Right cardiac atrium (tissue), 5 donors: ENCODE results near the gene SPPL2B. TPM values are rescaled to one million over a fixed set of nuclear protein-coding genes. Genes with fewer than 3 reads are reported as not detected.

Experiments
- ATAC-seq, 2 donors: fragments of 200-7000 bp; cut with Tn5 transposase; one replicate each; pipeline versions ENCODE4 v1.8.0 to v1.9.1; 2020; ENCODE audit warnings: moderate library complexity in 2 of 2, mild to moderate bottlenecking in 1 of 2
- DNase-seq, 3 donors: peaks; one replicate each; pipeline ENCODE4 v3.0.0-alpha.2; 2020
- H3K27ac ChIP-seq: one replicate; pipeline ENCODE4 v1.5.1; 2013; ENCODE audit warnings: mild to moderate bottlenecking, low read length, control low read depth, moderate library complexity
- H3K27me3 ChIP-seq: one replicate; pipeline ENCODE4 v1.6.1; 2013; ENCODE audit not compliant: control insufficient read depth, insufficient read depth
- H3K4me1 ChIP-seq: one replicate; pipeline ENCODE4 v1.6.1; 2013; ENCODE audit warnings: low read length; ENCODE audit not compliant: control insufficient read depth, insufficient read depth
- H3K4me3 ChIP-seq: one replicate; pipeline ENCODE4 v1.5.1; 2013; ENCODE audit warnings: low read length, control low read depth
- H3K9me3 ChIP-seq: one replicate; pipeline ENCODE4 v1.6.1; 2013; ENCODE audit warnings: low read length; ENCODE audit not compliant: control insufficient read depth
- WGBS: extraction: QIAGEN DNeasy Blood & Tissue Kit; methylation state at CpG from one replicate; pipeline ENCODE4 v1.1.7; 2013; 5-methylcytosine and 5-hydroxymethylcytosine counted together
- intact Hi-C, 4 donors: fragments of 100-400 bp; cut with DNase I; formaldehyde crosslinking; loops; one replicate each; pipeline versions ENCODE4 v1.11.0 to v1.14.0; 2022 to 2023
- polyA plus RNA-seq: library from polyadenylated mRNA; stranded (reverse); fragments of 200-250 nt; gene quantifications from one replicate; pipeline ENCODE4 v1.2.3, GENCODE V29; 2013
- total RNA-seq, 4 donors: library from RNA; stranded (reverse); fragmentation: NEBNext Ultra II Directional; extraction: Animal tissue kit (Norgen Biotek cat#: 25700); gene quantifications; one replicate each; pipeline ENCODE4 v1.2.1, GENCODE V29; 2021
- donor health status: healthy with polysubstance abuse.
- donor health status: DM: no; HTN: yes; CAD: no.
- donor health status: DM: no; HTN: no; CAD: no.
- donor health status: DM: no; HTN: yes; CAD: no; lungs with severe emphysema.
- donor health status: DM: yes; HTN: yes; CAD: no.

Gene SPPL2B
- total and polyA plus RNA-seq, 5 donors, result 27.1 to 40.2 (median 31.7) TPM

- H3K4me3 ChIP-seq, result no peak overlapping the region
- intact Hi-C loops, result no loop called here
- H3K4me1 ChIP-seq, result no peaks in the 10 kb centered on the region
- peak in 2 of 3 donors; percentile 48 to 52 for DNase-seq
- H3K27me3 ChIP-seq, result no peaks in the 10 kb centered on the region
- WGBS, result 97% methylated on average over 54 of the region's 54 CpGs
- no peak overlapping the region for H3K27ac ChIP-seq
- no peaks in the 10 kb centered on the region for H3K9me3 ChIP-seq
- ATAC-seq, result no peak
Measured at GRCh38 chr19:2338751-2339643, 10.5 kb downstream of the SPPL2B start.

GRCh38 chr19:2339644-2340310 is 11.3 kb downstream of the SPPL2B start:
- no peaks in the 10 kb centered on the region for H3K4me1 ChIP-seq
- DNase-seq (peak in 2 of 3 donors; percentile 38 to 54), ATAC-seq (no peak)
- H3K27ac ChIP-seq, result no peak overlapping the region
- intact Hi-C loops, result no loop called here
- WGBS, result 94% methylated on average over 52 of the region's 52 CpGs
- H3K4me3 ChIP-seq, result no peak overlapping the region
- H3K9me3 ChIP-seq, result no peaks in the 10 kb centered on the region
- H3K27me3 ChIP-seq, result no peaks in the 10 kb centered on the region

GRCh38 chr19:2340496-2341243 is 12.2 kb downstream of the SPPL2B start:
- no peaks in the 10 kb centered on the region for H3K27me3 ChIP-seq
- no peak overlapping the region for H3K4me3 ChIP-seq
- WGBS, result 93% methylated on average over 38 of the region's 38 CpGs
- no peak overlapping the region for H3K27ac ChIP-seq
- ATAC-seq, result no peak
- no peaks in the 10 kb centered on the region for H3K4me1 ChIP-seq
- intact Hi-C loops, result no loop called here
- H3K9me3 ChIP-seq, result no peaks in the 10 kb centered on the region
- DNase-seq, result peak in 1 of 3 donors; percentile 48

- no peak overlapping the region for H3K27ac ChIP-seq
- no peaks in the 10 kb centered on the region for H3K27me3 ChIP-seq
- no peaks in the 10 kb centered on the region for H3K9me3 ChIP-seq
- DNase-seq (peak in 2 of 3 donors; percentile 44 to 52), ATAC-seq (no peak)
- no peaks in the 10 kb centered on the region for H3K4me1 ChIP-seq
- 78% methylated on average over 24 of the region's 24 CpGs for WGBS
- intact Hi-C loops, result no loop called here
- no peak overlapping the region for H3K4me3 ChIP-seq
Measured at GRCh38 chr19:2341244-2341751, 12.8 kb downstream of the SPPL2B start.

- H3K9me3 ChIP-seq, result no peaks in the 10 kb centered on the region
- no peak overlapping the region for H3K4me3 ChIP-seq
- 88% methylated on average over 15 of the region's 15 CpGs for WGBS
- H3K27ac ChIP-seq, result no peak overlapping the region
- H3K27me3 ChIP-seq, result no peaks in the 10 kb centered on the region
- DNase-seq, result peak in 2 of 3 donors; percentile 30 to 34
- H3K4me1 ChIP-seq, result no peaks in the 10 kb centered on the region
- intact Hi-C loops, result no loop called here
- ATAC-seq, result no peak
Measured at GRCh38 chr19:2341982-2342381, 13.5 kb downstream of the SPPL2B start.

- intact Hi-C loops, result no loop called here
- Histone ChIP-seq H3K27me3 (no peaks in the 10 kb centered on the region), H3K9me3 (no peaks in the 10 kb centered on the region), H3K27ac (no peak overlapping the region), H3K4me1 (no peaks in the 10 kb centered on the region), H3K4me3 (no peak overlapping the region)
- ATAC-seq (no peak), DNase-seq (peak in 2 of 3 donors; percentile 35 to 37)
- WGBS, result 96% methylated on average over 29 of the region's 29 CpGs
Measured at GRCh38 chr19:2342656-2343288, 14.3 kb downstream of the SPPL2B start.

- intact Hi-C loops, result no loop called here
- Histone ChIP-seq H3K9me3 (no peaks in the 10 kb centered on the region), H3K27ac (no peak overlapping the region), H3K4me3 (no peak overlapping the region), H3K27me3 (no peaks in the 10 kb centered on the region), H3K4me1 (no peaks in the 10 kb centered on the region)
- ATAC-seq (no peak), DNase-seq (peak in 1 of 3 donors; percentile 41)
- 96% methylated on average over 31 of the region's 31 CpGs for WGBS
Measured at GRCh38 chr19:2343289-2343982, 15.0 kb downstream of the SPPL2B start.

GRCh38 chr19:2344381-2344870 is 15.9 kb downstream of the SPPL2B start:
- H3K9me3 ChIP-seq, result no peaks in the 10 kb centered on the region
- no peak overlapping the region for H3K27ac ChIP-seq
- peak in 2 of 3 donors; percentile 30 to 48 for DNase-seq
- H3K4me1 ChIP-seq, result no peaks in the 10 kb centered on the region
- peak in 1 of 2 donors; percentile 10 for ATAC-seq
- H3K4me3 ChIP-seq, result no peak overlapping the region
- WGBS, result 93% methylated on average over 24 of the region's 24 CpGs
- H3K27me3 ChIP-seq, result no peaks in the 10 kb centered on the region
- intact Hi-C loops, result no loop called here

GRCh38 chr19:2345076-2345475 is 16.6 kb downstream of the SPPL2B start:
- intact Hi-C loops, result no loop called here
- H3K9me3 ChIP-seq, result no peaks in the 10 kb centered on the region
- H3K27me3 ChIP-seq, result no peaks in the 10 kb centered on the region
- 98% methylated on average over 17 of the region's 17 CpGs for WGBS
- H3K4me3 ChIP-seq, result no peak overlapping the region
- peak; percentile 7 to 13 for ATAC-seq
- no peak overlapping the region for H3K27ac ChIP-seq
- peak in 2 of 3 donors; percentile 18 to 44 for DNase-seq
- H3K4me1 ChIP-seq, result no peaks in the 10 kb centered on the region
